Astrocyte of the cerebellum (primary cell): ENCODE results near the gene CCDC85B.

Experiments used
- DNase-seq: peaks from one replicate; pipeline ENCODE4 v3.0.0-alpha.2; 2011; ENCODE audit warnings: low read depth
- H3K4me3 ChIP-seq: 2 replicates; pipeline ENCODE4 v1.5.1; 2011; ENCODE audit warnings: mild to moderate bottlenecking, low read depth, low read length, moderate library complexity
- CTCF ChIP-seq: IDR thresholded peaks from 2 replicates; pipeline ENCODE4 v1.5.1; 2012; ENCODE audit warnings: low read length, low read depth, moderate library complexity, mild to moderate bottlenecking; ENCODE audit errors: missing control alignments
- in situ Hi-C: cut with HindIII; loops from 2 replicates; pipeline ENCODE4 v1.10.0; 2017; ENCODE audit warnings: low sequenced_read_pairs

Gene CCDC85B

DNA sequence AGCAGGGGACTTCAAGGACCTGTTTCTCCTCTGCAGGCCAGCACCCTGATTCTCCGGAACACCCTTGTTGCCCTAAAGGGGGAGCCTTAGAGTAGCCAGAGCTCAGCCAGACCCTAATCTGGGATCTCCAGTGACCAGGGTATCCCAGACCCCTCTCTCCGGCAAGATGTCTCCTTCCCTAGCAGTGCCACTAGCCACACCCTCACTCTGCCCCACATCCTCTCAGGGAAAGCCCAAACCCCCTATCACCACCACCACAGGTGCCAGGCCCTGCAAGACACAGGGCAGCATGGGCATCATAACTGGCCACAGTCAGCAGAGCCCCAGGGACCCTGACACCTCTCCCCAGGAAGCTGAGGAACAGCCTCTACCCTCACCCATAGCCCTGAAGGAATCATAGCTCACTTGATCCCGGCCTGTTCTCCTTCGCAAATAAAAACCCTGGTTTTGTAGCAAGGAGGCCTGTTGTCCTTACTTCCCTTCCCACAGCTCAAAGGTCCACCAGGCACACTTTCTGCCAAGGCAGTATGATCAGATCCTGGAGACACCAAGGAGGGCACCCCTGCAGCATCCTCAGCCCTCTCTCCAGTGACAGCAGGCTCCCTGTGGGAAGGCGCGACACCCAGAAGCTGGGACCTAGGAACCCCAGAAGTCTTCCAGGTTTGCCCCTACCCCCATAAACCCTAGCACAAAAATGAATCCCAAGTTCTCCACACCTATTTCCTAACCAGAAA is 37.1 kb upstream of the CCDC85B start:
- H3K4me3 ChIP-seq = no peak overlapping the region
- no peak for DNase-seq
- TF ChIP-seq CTCF = no peak
- in situ Hi-C loops = no loop called here

GRCh38 chr11:65854161-65854592 is 36.3 kb upstream of the CCDC85B start:
- no peak for TF ChIP-seq CTCF
- DNase-seq = no peak
- H3K4me3 ChIP-seq = no peak overlapping the region
- in situ Hi-C loops = no loop called here

GRCh38 chr11:65854852-65855837 is 35.3 kb upstream of the CCDC85B start:
- in situ Hi-C loops = no loop called here
- H3K4me3 ChIP-seq = no peak overlapping the region
- DNase-seq = no peak
- no peak for TF ChIP-seq CTCF

DNA sequence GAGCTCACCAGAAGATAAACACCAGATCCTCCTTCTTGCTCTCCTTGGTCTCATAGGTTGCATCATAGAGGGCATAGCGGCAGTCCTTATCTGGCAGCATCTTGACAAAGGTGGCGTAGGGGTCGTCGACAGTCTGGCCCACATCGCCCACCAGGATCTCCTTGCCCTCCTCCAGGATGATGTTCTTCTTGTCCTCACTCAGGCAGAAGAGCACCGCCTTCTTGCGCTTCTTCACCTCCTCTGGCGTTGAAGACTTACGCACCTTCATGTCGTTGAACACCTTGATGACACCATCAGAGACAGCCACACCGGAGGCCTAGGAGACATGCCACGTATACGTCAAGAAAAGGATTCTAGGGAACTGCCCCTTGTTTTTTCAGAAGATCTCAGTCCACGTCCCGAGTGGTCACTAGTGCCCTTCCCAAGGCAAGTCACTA is 34.5 kb upstream of the CCDC85B start:
- TF ChIP-seq CTCF = no peak
- in situ Hi-C loops = no loop called here
- no peak for DNase-seq
- H3K4me3 ChIP-seq = peak overlapping the region; percentile 96

GRCh38 chr11:65856689-65857499 is 33.6 kb upstream of the CCDC85B start:
- no peak for DNase-seq
- peak overlapping the region; percentile 96 for H3K4me3 ChIP-seq
- in situ Hi-C loops = no loop called here
- no peak for TF ChIP-seq CTCF

- peak overlapping the region; percentile 96 for H3K4me3 ChIP-seq
- in situ Hi-C loops = no loop called here
- no peak for TF ChIP-seq CTCF
- no peak for DNase-seq
Observed at GRCh38 chr11:65857500-65857852, 33.0 kb upstream of the CCDC85B start.
